GM20431 (cell line): ENCODE results near the gene FAM193B.

Experiments used
- in situ Hi-C: fragments of 300-500 bp; cut with MseI, MboI; formaldehyde crosslinking; loops from one replicate; pipeline ENCODE4 v1.15.0; 2020; ENCODE audit warnings: low sequenced_read_pairs; ENCODE audit not compliant: unreplicated experiment

The FAM193B gene

GRCh38 chr5:177503351-177504085, 50.8 kb downstream of the FAM193B start:
- in situ Hi-C loops = no loop called here

GRCh38 chr5:177502886-177503285, 51.5 kb downstream of the FAM193B start:
- in situ Hi-C loops = no loop called here

- in situ Hi-C loops = no loop called here
Observed at GRCh38 chr5:177501874-177502678, 52.3 kb downstream of the FAM193B start.

- in situ Hi-C loops = no loop called here
Observed at GRCh38 chr5:177500685-177501522, 53.5 kb downstream of the FAM193B start.

- in situ Hi-C loops = no loop called here
Observed at GRCh38 chr5:177499842-177500241, 54.5 kb downstream of the FAM193B start.

GRCh38 chr5:177498013-177498787, 56.2 kb downstream of the FAM193B start:
- in situ Hi-C loops = no loop called here

- in situ Hi-C loops = no loop called here
Observed at GRCh38 chr5:177497292-177498012, 56.9 kb downstream of the FAM193B start, which contains the start of gene PDLIM7. Gene PDLIM7 (minus strand): TSS chr5:177497604. CDS start chr5:177496512, 1,092 bp downstream.

- in situ Hi-C loops = no loop called here
Observed at GRCh38 chr5:177496727-177497291, 57.6 kb downstream of the FAM193B start.

GRCh38 chr5:177496070-177496726, 58.2 kb downstream of the FAM193B start:
- in situ Hi-C loops = no loop called here

GRCh38 chr5:177495243-177496060, 58.9 kb downstream of the FAM193B start:
- in situ Hi-C loops = no loop called here

GRCh38 chr5:177494346-177495195, 59.8 kb downstream of the FAM193B start:
- in situ Hi-C loops = no loop called here

GRCh38 chr5:177493795-177494345, 60.5 kb downstream of the FAM193B start:
- in situ Hi-C loops = no loop called here

GRCh38 chr5:177492841-177493240, 61.5 kb downstream of the FAM193B start:
- in situ Hi-C loops = no loop called here

- in situ Hi-C loops = no loop called here
Observed at GRCh38 chr5:177491983-177492746, 62.2 kb downstream of the FAM193B start.

GRCh38 chr5:177491429-177491945, 62.9 kb downstream of the FAM193B start:
- in situ Hi-C loops = no loop called here
